Cortex of kidney (tissue), 1 donor: ENCODE data around the gene BMPR1B.

Experiments used
- DNase-seq: peaks from one replicate; lab custom pipeline; 2025; lab: John Stamatoyannopoulos, UW

BMPR1B gene

DNA sequence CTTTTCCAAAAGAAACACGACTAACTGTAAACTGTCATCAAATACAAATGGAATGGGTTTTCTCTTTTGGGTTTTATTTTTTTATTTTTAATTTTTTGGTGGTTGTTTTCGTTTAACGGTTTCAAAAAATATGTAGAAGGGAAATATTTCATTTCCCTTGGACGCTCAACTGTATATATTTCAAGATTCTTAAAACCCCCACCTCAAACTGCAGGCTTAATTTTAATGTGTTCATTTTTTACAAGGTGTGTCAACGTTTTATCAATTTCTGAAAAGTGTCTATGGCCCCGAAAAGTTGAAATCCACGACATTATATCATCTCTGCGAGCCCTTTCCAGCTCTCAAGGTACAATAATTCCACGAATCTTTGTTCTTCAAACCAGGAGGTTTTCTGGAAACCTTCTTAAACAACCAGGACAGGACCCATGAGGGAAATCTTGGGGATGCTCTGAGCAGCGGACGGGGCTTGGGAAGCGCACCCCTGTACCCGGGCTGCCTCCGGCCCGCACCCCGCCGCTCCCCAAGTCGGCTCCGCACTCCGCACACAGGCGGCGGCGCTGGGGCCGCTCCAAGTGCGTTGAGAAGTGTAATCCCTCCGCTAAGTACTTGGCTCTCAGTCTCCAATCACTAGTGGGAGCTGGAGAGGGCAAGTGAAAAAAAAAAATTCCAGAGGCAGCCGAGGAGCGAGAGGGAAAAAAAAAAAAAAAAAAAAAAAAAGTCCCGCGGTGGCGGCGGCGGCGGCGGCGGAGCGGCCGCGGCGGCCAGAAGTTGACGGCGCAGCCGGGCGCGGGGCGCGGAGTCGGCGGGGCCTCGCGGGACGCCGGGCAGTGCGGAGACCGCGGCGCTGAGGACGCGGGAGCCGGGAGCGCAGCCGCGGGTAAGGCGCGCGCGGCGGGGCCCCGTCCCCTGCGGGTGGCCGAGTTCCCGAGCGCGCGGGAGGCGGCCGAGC is at the start of gene BMPR1B:
Gene BMPR1B, plus strand, starts transcription at position 764 of the 949 bp plus-strand sequence. CDS start 346,470 bp downstream, outside the sequence.
- no peak for DNase-seq

DNA sequence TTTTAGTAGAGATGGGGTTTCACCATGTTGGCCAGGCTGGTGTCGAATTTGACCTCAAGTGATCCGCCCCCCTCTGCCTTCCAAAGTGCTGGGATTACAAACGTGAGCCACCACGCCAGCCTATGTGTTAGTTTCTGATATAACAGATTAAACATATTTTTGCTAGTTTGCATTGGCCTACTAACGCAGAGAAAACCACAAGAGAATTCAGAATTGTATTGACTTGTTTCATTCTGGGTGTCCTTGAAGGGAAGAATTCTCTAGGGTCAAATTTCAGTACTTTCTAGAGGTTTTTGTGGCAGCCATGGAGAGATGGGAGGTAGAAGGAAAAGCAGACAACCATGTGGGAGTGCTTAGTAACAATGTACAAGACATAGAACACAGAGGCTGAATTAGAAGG is 46.1 kb upstream of the BMPR1B start:
- no peak for DNase-seq

GRCh38 chr4:94714365-94715160 is 43.2 kb upstream of the BMPR1B start:
- no peak for DNase-seq

- no peak for DNase-seq
Measured at GRCh38 chr4:94715726-94716125, 42.0 kb upstream of the BMPR1B start.

- no peak for DNase-seq
Measured at GRCh38 chr4:94721310-94721709, 36.4 kb upstream of the BMPR1B start.

DNA sequence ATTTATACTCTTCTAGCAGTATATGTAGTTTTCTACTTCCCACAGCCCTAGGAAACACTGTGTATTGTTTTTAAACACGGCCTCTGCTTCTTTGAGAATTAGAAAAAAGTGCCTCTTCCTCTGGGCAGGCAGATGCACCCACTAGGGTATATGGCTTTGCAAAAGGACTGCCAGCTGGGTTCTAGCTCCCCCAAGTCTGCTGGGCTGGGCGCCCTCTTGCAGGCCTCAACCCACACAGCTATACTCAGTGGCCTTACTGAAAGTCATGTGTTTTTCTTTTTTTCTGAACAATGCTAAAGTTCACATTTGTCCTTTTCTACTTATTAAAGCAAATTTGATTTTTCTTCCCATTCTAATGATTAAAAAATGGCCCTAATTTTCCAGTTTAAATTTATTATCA is 35.5 kb upstream of the BMPR1B start:
- no peak for DNase-seq

DNA sequence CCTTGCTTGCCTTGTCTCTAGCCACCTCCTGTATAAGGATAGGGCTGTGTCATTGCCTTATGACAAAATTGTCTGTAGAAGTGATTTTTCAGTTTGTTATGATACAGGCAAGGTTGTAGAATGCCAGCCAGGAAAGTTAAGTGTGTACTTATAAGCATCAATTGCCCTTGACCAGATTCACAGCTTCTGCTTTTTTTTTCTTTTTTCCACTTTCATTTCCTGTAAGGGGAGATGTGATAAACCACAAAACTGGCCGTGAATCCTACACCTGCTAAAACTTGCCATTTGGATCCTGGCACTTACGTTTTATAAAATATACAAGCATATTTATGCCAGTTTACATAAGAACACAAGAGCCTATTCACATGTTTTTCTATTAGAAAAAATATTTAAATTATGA is 35.0 kb upstream of the BMPR1B start:
- DNase-seq = no peak

- no peak for DNase-seq
Measured at GRCh38 chr4:94724016-94724790, 33.6 kb upstream of the BMPR1B start.

DNA sequence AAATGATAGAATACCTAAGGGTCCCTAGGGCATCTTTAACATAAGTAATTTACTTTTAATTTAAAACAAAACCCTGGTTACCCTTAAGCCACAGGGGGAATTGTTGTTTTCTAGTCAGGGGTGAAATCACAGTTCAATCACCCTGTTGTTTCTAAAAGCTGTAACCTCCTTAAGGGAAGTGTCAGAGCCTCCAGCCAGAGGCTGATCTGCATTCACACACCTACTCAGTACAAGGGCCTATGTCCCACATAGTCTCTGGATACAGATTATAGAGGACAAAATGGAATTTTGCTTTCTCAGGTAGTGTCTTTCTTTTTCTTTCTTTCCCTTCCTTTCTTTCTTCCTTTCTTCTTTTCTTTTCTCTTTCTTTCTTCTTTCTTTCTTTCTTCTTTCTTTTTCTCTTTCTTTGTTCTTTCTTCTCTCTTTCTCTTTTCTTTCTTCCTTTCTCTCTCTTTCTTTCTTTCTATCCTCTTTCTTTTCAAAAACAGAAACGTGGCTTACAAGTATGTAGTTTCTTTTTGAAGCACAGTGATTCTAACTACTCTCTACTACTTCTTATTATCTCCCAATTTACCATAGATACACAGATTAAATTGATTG is 31.1 kb upstream of the BMPR1B start:
- DNase-seq = no peak

DNA sequence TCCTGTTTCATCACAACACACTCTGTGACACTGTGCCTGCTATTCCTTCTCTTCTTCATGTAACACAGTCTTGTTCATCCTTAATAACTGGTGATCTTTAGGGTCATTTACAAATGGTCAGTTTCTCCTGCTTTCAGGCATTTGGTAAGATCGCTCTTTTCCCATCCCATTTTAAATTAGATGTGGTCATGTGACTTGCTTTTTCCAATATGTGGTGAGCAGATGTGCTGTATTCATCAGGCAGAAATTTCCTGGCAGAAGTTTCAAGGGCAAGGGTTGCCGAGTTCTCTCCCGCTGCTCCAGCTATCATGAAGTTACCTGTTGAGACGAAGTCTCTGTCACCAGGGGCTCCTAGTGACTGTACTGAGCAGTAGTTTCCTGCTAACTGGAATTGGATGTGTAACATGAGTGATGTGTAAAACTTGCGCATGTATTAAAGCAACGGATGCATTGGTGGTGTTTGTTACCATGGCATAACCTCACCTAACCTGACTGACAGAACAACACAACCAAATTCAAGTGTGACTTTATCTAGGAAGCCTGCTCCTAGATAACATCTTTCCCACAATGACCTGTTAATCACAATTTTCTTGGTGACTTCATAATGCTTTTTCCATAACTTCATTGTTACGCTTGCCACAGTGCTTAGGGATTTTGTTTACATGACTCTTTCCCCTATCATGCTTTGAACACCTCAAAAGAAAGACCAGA is 29.5 kb upstream of the BMPR1B start:
- DNase-seq = no peak

DNA sequence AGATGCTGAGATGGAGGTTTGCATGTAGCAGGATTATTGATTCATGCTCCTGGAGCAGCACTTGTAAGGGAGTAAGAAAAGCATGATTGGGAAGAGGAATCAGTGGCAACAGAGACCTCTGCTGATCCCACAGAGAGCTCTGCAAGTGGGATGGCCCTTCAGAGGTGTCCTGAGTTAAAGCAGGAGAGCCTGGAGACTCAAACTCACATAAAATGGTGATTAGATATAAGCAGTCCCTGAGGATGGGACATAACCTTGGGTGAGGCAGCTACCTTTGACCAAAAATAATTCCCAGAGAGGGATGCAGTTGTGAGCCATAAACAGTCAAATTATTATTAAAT is 25.4 kb upstream of the BMPR1B start:
- DNase-seq = no peak

DNA sequence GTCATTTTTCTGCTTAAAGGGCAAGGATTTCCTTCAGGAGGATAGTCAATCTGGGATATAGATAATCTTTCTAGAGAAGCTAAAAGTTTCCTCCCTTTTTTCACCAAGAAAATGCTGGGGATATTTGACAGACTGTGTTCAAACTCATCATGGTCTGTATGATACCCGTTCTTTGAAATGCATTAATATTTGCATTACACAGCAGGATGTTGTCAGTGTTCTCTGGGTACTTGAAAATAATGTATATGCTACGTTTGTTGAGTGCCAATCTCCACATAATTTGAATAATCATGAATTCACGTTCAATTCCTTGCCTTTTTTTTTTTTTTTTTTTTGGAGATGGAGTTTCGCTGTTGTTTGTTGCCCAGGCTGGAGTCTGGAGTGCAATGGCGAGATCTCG is 18.0 kb upstream of the BMPR1B start:
- no peak for DNase-seq

- no peak for DNase-seq
Measured at GRCh38 chr4:94741304-94741703, 16.5 kb upstream of the BMPR1B start.

- no peak for DNase-seq
Measured at GRCh38 chr4:94743838-94744237, 13.9 kb upstream of the BMPR1B start.

GRCh38 chr4:94744850-94745249 is 12.9 kb upstream of the BMPR1B start:
- DNase-seq = no peak

DNA sequence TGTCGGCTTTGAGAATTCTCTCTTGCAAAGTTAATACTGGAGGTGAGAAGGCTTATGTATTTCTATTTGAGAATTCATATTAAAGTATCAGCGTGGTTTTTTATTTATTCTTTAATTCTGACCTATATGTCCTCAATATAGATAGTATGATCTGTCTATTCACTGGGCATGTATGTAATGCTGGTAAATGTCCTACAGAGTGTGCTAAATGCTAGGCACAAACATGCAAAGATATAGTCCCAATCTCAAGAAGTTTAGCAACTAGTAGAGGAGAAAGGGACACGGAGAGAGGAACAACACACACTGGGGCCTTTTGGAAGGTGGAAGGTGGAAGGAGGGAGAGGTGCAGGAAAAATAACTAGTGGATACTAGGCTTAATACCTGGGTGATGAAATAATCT is 11.0 kb upstream of the BMPR1B start:
- no peak for DNase-seq

- DNase-seq = no peak
Measured at GRCh38 chr4:94758141-94758699, 465 bp downstream of the BMPR1B start.

DNA sequence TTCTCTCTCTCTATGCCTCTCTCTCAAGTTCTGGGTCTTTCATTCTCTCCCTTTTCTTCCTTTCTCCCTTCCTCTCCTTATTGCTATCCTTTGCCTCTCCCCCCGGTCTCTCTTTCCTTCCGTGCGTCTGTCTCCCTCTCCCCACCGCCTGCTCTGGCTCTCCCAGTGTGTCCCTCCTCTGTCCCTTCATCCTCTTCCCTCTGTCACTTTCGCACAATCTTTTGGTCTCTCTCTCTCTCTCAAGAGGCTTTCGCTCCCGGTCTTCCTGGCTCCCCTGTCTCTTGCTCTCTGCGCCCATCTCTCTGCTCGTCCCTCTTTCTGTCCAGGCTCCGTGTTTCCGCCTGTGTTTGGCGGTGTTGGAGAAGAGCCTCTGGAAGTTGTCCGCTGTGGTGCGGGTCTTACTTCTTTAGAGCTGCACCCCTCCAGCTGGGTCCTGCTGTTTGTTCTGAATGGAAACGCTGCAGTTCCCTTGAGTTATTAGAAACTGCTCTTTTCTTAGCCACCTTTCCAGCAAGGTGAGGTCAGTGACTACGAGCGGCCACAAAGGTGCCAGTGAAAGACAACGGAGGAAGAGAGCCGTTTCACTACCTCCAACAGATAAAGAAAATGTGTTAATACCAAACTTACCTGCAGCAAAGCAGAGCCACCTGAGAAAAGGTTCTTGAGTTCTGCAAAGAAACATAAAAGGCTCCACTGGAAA is 1.1 kb downstream of the BMPR1B start:
- DNase-seq = no peak

- no peak for DNase-seq
Measured at GRCh38 chr4:94759767-94760211, 2.0 kb downstream of the BMPR1B start.

- no peak for DNase-seq
Measured at GRCh38 chr4:94762326-94762725, 4.6 kb downstream of the BMPR1B start.
